ENCODE data around the gene MRPL20. TPM values are rescaled to one million over a fixed set of nuclear protein-coding genes. Genes with fewer than 3 reads are reported as not detected.

MRPL20 gene
- total and polyA plus RNA-seq, 9 of the 15 experiments (the other 6 are each of a cell fraction or from before 2014, with no cell fraction given) = 180 to 671 (median 229) TPM

DNA sequence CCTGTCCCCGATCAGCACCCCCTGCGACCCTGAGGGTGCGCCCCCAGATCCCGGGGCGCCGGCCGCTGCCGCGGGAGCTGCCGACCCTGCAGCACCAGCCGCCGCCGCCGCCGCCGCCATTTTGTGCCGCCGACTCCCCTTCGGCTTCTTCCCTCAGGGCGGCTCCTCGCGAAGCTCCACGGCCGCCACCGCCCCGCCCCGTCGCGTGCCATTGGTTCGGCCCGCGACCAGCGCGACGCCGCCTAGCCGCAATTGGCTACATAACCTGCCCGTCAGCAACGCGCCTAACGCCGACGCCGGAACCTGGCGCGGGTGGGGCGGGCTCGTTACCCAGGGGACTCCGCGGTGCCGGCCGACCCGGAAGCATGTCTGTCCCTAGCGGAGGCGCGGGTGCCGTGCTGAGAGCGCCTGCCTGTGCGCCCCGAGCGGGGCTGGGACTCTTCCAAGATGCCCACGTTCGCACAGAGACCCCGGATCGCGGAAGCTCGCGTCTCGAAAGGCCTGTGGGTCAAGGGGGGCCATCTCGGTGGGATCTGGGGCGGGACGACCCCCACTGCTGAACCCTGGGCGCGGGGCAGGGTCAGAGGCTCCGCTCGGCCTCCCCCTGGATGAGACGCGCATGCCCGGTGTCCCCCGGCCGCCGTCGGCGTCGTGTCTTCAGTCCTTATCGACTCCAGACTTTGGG is 7.8 kb downstream of the MRPL20 start, which contains the start of gene CCNL2 (continued):
- TF ChIP-seq YY1 (IDR thresholded peaks at IDR 0.05; ENCODE audit: borderline replicate concordance in 1 of 3, control insufficient read depth in 1 of 3, extremely low read depth in 1 of 3, insufficient read depth in 3 of 3, insufficient read length in 1 of 3, insufficient replicate concordance in 2 of 3, low read depth in 1 of 3, low read length in 2 of 3) (peak; percentile 87 to 96 (median 96)), NCOA4 (IDR thresholded peaks at IDR 0.05; ENCODE audit: partially characterized antibody) (no peak), CCNT2 (IDR thresholded peaks at IDR 0.05; ENCODE audit: borderline replicate concordance, extremely low read depth, insufficient read length, low read depth, low read length) (peak; percentile 95), POLR3G (IDR thresholded peaks at IDR 0.05; ENCODE audit: extremely low read depth, insufficient read length, insufficient replicate concordance) (no peak), ZBTB2 (IDR thresholded peaks at IDR 0.05) (peak; percentile 72; the same call in 1 of the 2 replicates), RBM25 (IDR thresholded peaks at IDR 0.05; ENCODE audit: low read depth, low read length, severe bottlenecking) (peak; percentile 100), ZFP36 (IDR thresholded peaks at IDR 0.05; ENCODE audit: low read depth, low read length, partially characterized antibody) (no peak), FOXK1 (CRISPR knock-in tag; IDR thresholded peaks at IDR 0.05; ENCODE audit: borderline replicate concordance) (no peak; the same call in 1 of the 2 replicates), ZNF507 (tag; conservative IDR thresholded peaks at IDR 0.05) (no peak), ZEB2 (IDR thresholded peaks at IDR 0.05) (no peak), MAFG (tag; conservative IDR thresholded peaks at IDR 0.05) (no peak), PHF21A (IDR thresholded peaks at IDR 0.05; ENCODE audit: borderline replicate concordance, low read depth) (no peak), SRF (CRISPR knock-in tag; IDR thresholded peaks at IDR 0.05) (peak in 1 of 2 experiments; percentile 72; a peak in 1 of 4 replicates), GABPA (tag; conservative IDR thresholded peaks at IDR 0.05; ENCODE audit: low read depth) (peak; percentile 97), COPS2 (conservative IDR thresholded peaks at IDR 0.05) (no peak), CTCF (IDR thresholded peaks at IDR 0.05 in 2 of 3, conservative IDR thresholded peaks at IDR 0.05 in 1 of 3; ENCODE audit: insufficient read depth in 2 of 3, low read depth in 1 of 3, low read length in 3 of 3) (peak; percentile 67 to 76 (median 71)), HNRNPUL1 (IDR thresholded peaks at IDR 0.05; ENCODE audit: low read length) (no peak), E2F5 (CRISPR knock-in tag; IDR thresholded peaks at IDR 0.05) (0 out of 2 replicates have a peak, but pooled peaks have one; percentile 54), NBN (IDR thresholded peaks at IDR 0.05; ENCODE audit: low read depth) (0 out of 2 replicates have a peak, but pooled peaks have one; percentile 55), DNMT1 (IDR thresholded peaks at IDR 0.05) (no peak), ZNF282 (CRISPR knock-in tag; IDR thresholded peaks at IDR 0.05) (no peak; the same call in 1 of the 2 replicates)
- TF ChIP-seq, protein P1, sequence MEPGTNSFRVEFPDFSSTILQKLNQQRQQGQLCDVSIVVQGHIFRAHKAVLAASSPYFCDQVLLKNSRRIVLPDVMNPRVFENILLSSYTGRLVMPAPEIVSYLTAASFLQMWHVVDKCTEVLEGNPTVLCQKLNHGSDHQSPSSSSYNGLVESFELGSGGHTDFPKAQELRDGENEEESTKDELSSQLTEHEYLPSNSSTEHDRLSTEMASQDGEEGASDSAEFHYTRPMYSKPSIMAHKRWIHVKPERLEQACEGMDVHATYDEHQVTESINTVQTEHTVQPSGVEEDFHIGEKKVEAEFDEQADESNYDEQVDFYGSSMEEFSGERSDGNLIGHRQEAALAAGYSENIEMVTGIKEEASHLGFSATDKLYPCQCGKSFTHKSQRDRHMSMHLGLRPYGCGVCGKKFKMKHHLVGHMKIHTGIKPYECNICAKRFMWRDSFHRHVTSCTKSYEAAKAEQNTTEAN (CRISPR knock-in tag; IDR thresholded peaks at IDR 0.05) = peak; percentile 58; the same call in 1 of the 2 replicates
